NT2/D1 (cell line): Measurements from ENCODE around the gene ATP12A.

ENCODE experiments used
- SUZ12 ChIP-seq: IDR thresholded peaks from 2 replicates; pipeline ENCODE4 v1.6.1; 2011; ENCODE audit not compliant: insufficient read length, insufficient read depth; ENCODE audit errors: extremely low read depth
- YY1 ChIP-seq: IDR thresholded peaks from 2 replicates; pipeline ENCODE4 v1.6.1; 2011; ENCODE audit not compliant: insufficient read length, insufficient read depth
- ZNF274 ChIP-seq: IDR thresholded peaks from 2 replicates; pipeline ENCODE4 v1.6.1; 2011; ENCODE audit warnings: mild to moderate bottlenecking, low read depth, low read length

- no peak for TF ChIP-seq SUZ12
- TF ChIP-seq YY1, result no peak
- no peak for TF ChIP-seq ZNF274
These were observed 43.0 kb downstream of the ATP12A start for GRCh38 chr13:24723206-24723605.
